Measurements from ENCODE around the gene CT45A3.
"Not testable (repeated sequence)": the region's sequence is repeated elsewhere in the genome, so short reads cannot be mapped to it uniquely, and the experiment has no call there.

Gene CT45A3, protein sequence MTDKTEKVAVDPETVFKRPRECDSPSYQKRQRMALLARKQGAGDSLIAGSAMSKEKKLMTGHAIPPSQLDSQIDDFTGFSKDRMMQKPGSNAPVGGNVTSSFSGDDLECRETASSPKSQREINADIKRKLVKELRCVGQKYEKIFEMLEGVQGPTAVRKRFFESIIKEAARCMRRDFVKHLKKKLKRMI

DNA sequence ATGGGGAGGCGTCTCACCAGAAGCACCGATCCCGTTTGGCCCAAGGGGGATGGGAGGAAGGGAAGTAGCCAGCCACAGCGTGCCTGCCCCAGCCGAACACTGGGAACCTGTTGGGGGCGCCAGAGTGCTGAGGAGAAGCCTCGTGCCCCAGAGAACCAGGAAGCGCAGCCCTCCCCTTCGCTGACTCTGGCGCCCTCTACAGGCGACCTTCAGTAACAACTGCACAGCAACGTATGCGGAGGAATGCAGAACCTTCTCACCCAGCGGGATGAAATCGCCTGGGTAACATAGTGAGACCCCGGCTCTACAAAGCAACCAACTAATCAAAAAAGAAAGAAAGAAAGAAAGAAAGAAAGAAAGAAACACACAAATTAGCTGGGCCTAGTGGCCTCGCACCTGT is at the start of gene CT45A3:
TSS of gene CT45A3 (minus strand) at position 101 of the 400 bp plus-strand sequence. CDS start 3,747 bp downstream, outside the sequence.
- DNase-seq (ENCODE audit: low read depth in 2 of 2) = not testable (repeated sequence)

GRCh38 chrX:135802687-135803086 is 34.7 kb upstream of the CT45A3 start, which contains the start of gene CT45A6:
CT45A6 (minus strand) TSS chrX:135802787; CDS start chrX:135798993, 3,794 bp downstream.
- DNase-seq (ENCODE audit: low read depth in 2 of 2) = not testable (repeated sequence)

GRCh38 chrX:135785403-135785802 is 17.4 kb upstream of the CT45A3 start, which contains the start of gene CT45A5:
CT45A5 (minus strand) TSS chrX:135785503; CDS start chrX:135781729, 3,774 bp downstream.
- not testable (repeated sequence) for DNase-seq (ENCODE audit: low read depth in 2 of 2)

DNA sequence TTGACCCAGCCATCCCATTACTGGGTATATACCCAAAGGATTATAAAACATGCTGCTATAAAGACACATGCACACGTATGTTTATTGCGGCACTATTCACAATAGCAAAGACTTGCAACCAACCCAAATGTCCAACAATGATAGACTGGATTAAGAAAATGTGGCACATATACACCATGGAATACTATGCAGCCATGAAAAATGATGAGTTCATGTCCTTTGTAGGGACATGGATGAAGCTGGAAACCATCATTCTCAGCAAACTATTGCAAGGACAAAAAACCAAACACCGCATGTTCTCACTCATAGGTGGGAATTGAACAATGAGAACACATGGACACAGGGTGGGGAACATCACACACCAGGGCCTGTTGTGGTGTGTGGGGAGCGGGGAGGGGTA is 23.3 kb downstream of the CT45A3 start:
- DNase-seq (ENCODE audit: low read depth in 2 of 2) = not testable (repeated sequence)

DNA sequence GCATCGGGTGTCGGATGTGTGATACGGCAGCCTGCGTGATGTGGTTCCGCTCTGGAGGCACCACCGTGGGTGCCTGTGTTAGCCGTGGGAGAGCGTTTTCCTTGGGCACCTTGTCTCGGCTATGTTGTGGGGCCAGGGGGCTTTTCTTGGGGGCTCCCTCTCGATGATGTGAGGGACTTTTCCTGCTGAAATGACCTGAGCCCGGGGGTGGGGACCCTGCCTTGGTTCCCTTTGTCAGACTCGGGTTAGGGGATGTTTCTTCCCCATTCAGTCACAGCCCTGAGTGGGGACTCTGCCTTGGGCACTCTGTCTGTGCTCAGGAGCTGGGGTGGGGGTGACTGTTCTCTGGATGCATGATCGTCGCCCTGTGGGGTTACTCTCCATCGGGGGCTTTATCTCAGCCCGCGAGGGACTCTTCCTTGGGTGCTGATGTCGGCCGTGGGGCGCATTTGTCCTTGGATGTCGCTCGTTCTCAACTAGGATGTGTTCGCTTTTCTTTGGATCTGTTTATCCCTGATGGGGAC is 26.7 kb downstream of the CT45A3 start:
- no peak for DNase-seq (ENCODE audit: low read depth in 2 of 2)

DNA sequence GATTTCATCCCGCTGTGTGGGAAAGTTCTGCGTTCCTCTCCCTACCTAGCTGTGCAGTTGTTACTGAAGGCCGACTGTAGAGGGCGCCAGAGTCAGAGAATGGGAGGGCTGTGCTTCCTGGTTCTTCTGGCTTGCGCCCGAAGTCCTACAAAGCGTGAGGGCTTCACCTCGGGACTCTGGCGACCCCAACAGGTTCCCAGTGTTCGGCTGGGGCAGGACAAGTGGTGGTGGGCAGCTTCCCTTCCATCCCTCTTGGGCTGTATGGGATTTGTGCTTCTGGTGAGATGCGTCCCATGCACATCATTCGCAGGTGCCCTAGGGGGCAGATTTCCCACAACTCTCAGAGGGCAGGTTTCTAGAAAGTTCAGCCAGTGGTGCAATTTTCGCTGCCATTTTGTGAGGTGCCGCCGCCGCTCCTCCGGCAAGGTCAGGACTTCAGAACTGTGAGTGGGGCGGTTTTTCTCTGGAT is 27.3 kb downstream of the CT45A3 start:
- peak; percentile 24 to 58 for DNase-seq (ENCODE audit: low read depth in 2 of 2)

GRCh38 chrX:135737366-135738071 is 30.5 kb downstream of the CT45A3 start:
- no peak for DNase-seq (ENCODE audit: low read depth in 2 of 2)

DNA sequence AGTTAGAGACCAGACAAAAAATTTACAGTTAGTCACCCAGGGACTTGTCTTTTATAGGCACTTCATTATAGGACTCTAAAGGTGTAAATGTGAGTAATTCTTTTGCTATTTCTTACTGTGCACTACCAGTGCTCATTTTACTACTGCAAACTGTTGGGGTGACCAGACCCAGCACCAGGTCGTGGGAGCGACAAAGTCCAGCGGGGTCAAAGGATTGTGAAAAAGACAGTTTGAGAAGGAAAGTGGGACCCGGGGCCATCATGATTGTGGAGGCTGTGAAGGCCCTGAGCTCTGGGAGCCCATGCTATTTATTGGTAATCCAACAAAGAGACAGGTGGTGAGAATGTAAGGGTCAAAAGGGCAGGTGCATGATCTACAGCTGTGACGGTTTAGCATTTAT is 33.3 kb downstream of the CT45A3 start:
- not testable (repeated sequence) for DNase-seq (ENCODE audit: low read depth in 2 of 2)

DNA sequence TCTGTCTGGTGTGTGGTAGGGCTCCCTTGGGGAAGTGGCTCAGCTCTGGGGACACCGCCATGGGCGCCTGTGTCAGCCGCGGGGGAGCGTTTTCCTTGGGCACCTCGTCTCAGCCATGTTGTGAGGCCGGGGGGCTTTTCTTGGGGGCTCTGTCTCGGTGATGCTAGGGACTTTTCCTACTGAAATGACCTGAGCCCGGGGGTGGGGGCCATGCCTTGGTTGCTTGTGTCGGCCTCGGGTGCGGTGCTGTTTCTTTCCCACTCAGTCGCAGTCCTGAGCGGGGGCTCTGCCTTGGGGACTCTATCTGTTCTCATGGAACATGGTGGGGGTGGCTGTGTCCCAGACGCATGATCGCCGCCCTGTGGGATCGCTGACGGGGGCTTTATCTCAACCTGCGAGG is 54.2 kb downstream of the CT45A3 start:
- DNase-seq (ENCODE audit: low read depth in 2 of 2) = no peak

DNA sequence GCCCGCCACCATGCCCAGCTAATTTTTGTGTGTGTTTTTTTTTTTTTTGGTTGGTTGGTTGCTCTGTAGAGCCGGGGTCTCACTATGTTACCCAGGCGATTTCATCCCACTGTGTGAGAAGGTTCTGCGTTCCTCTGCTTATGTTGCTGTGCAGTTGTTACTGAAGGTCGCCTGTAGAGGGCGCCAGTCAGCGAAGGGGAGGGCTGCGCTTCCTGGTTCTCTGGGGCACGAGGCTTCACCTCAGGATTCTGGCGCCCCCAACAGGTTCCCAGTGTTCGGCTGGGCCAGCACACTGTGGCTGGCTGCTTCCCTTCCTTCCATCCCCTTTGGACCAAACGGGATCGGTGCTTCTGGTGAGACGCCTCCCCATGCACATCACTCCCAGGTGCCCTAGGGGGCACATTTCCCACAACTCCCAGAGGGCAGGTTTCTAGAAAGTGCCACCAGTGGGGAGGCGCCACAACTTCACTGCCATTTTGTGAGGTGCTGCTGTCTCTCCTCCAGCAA is 54.8 kb downstream of the CT45A3 start, which contains the start of gene CT45A1:
TSS of gene CT45A1 (plus strand) at position 457 of the 507 bp plus-strand sequence. CDS start 5,302 bp downstream, outside the sequence.
- peak; percentile 8 to 30 for DNase-seq (ENCODE audit: low read depth in 2 of 2)
